HEK293 (cell line): ENCODE results near the gene PCDHA8.

ENCODE experiments used
- ATF2 ChIP-seq: fragments of 450-650 bp; formaldehyde crosslinking; IDR thresholded peaks from 2 replicates; pipeline ENCODE4 v1.5.1; 2016; ENCODE audit warnings: missing biosample characterization, missing genetic modification characterization, low read depth
- CTCF ChIP-seq: fragments of 450-650 bp; formaldehyde crosslinking; IDR thresholded peaks from 2 replicates; pipeline ENCODE4 v1.5.1; 2016; ENCODE audit warnings: missing biosample characterization, missing genetic modification characterization
- MZF1 ChIP-seq: fragments of 450-650 bp; formaldehyde crosslinking; IDR thresholded peaks from 2 replicates; pipeline ENCODE4 v1.5.1; 2017; ENCODE audit warnings: missing biosample characterization, missing genetic modification characterization, borderline replicate concordance
- ZBTB49 ChIP-seq: fragments of 450-650 bp; formaldehyde crosslinking; IDR thresholded peaks from 2 replicates; pipeline ENCODE4 v1.5.1; 2016; ENCODE audit warnings: missing biosample characterization, missing genetic modification characterization, low read depth
- ZNF274 ChIP-seq, 2 experiments: fragments of 200-500 bp in 1 of 2; fragments of 450-650 bp in 1 of 2; sonication (Bioruptor generic) in 1 of 2; formaldehyde crosslinking in 1 of 2; IDR thresholded peaks; 2 replicates each; pipeline versions ENCODE4 v1.5.1 to v1.6.1; 2014 to 2016; ENCODE audit warnings: borderline replicate concordance in 1 of 2, inconsistent platforms in 1 of 2, low read length in 1 of 2, missing biosample characterization in 1 of 2, missing genetic modification characterization in 1 of 2
- ZNF280D ChIP-seq: fragments of 450-650 bp; formaldehyde crosslinking; IDR thresholded peaks from 2 replicates; pipeline ENCODE4 v1.5.1; 2016; ENCODE audit warnings: missing biosample characterization, missing genetic modification characterization

GRCh38 chr5:140821375-140822280 lies 19.4 kb upstream of the PCDHA8 start, which contains the start of gene PCDHA5:
- TF ChIP-seq CTCF (tag by site-specific recombination) (no peak), ZBTB49 (tag by site-specific recombination) (no peak), ZNF280D (no peak), MZF1 (tag by site-specific recombination) (no peak), ATF2 (tag by site-specific recombination) (no peak), ZNF274 (IDR thresholded peaks at IDR 0.05; ENCODE audit: low read length) (no peak), ZNF274 (tag by site-specific recombination; IDR thresholded peaks at IDR 0.05; ENCODE audit: borderline replicate concordance) (no peak)
